ENCODE measurements around the gene MIP. TPM values are rescaled to one million over a fixed set of nuclear protein-coding genes. Genes with fewer than 3 reads are reported as not detected.

MIP gene
- total and polyA plus RNA-seq, 10 of the 15 experiments (the other 5 are each of a cell fraction or from before 2014, with no cell fraction given): 0.04 to 0.18 (median 0.11) TPM; not detected in 3

- TF ChIP-seq ATF3 (IDR thresholded peaks at IDR 0.05; ENCODE audit: borderline replicate concordance, extremely low read depth, low read depth, low read length) (no peak), IKZF1 (conservative IDR thresholded peaks at IDR 0.05) (no peak)
These were observed 23.2 kb downstream of the MIP start (continued) for GRCh38 chr12:56431288-56431687.

- Histone ChIP-seq H3K79me2 (ENCODE audit: control insufficient read depth, insufficient read depth, low read length) (no peaks in the 10 kb centered on the region), H3K9ac (ENCODE audit: control insufficient read depth, insufficient read depth, low read length) (no peak overlapping the region), H4K20me1 (ENCODE audit: control insufficient read depth, insufficient read depth) (no peaks in the 10 kb centered on the region), H3K27ac (ENCODE audit: control insufficient read depth, insufficient read depth) (no peak overlapping the region), H3K4me1 (ENCODE audit: control insufficient read depth, insufficient read depth, low read length) (no peaks in the 10 kb centered on the region), H3K36me3 (ENCODE audit: control insufficient read depth in 2 of 2, insufficient read depth in 2 of 2, low read length in 1 of 2) (peaks cover 18 to 24% of the 10 kb centered on the region in 2 experiments; a peak in 3 of 4 replicates), H3K4me3 (no peak overlapping the region), H3K9me3 (replicated peaks; ENCODE audit: control insufficient read depth, insufficient read depth, low read length) (no peaks in the 10 kb centered on the region), H3K4me2 (ENCODE audit: control insufficient read depth, insufficient read depth) (no peak overlapping the region), H3K27me3 (replicated peaks in 1 of 2; ENCODE audit: control insufficient read depth in 2 of 2, insufficient read depth in 2 of 2, low read length in 1 of 2) (no peaks in the 10 kb centered on the region), H2AFZ (ENCODE audit: control insufficient read depth, low read depth, low read length) (no peak overlapping the region)
- FAIRE-seq (no peak), ATAC-seq (no peak), DNase-seq (ENCODE audit: low read depth, low spot score) (no peak)
- 41% methylated on average over 3 of the region's 3 CpGs for WGBS (ENCODE audit: insufficient coverage, insufficient replicate concordance, low lambda C conversion rate, missing lambda C conversion rate)
- intact Hi-C loops (cut with micrococcal nuclease; ENCODE audit: unreplicated experiment) (no loop called here), in situ Hi-C loops (cut with MboI) (no loop called here)
- ChIA-PET SMC1A (ENCODE audit: uncharacterized antibody, unreplicated experiment) (interaction anchor here (0.9 kb wide), 1 partner anchor 12 kb away, joined by 3 read pairs; no protein-coding TSS in a partner anchor), POLR2A (interaction anchor here (0.6 kb wide), 1 partner anchor 116 kb away, joined by 3 read pairs; no protein-coding TSS in a partner anchor), CTCF (no interaction called here), RAD21 (ENCODE audit: unreplicated experiment) (no interaction called here)
- BruUV-seq (replicated peaks): no TSS peak
- TF ChIP-seq HSF1 (IDR thresholded peaks at IDR 0.05; ENCODE audit: low read depth, low read length) (no peak), RCOR1 (conservative IDR thresholded peaks at IDR 0.05; ENCODE audit: low read depth, low read length) (no peak), BRCA1 (IDR thresholded peaks at IDR 0.05; ENCODE audit: low read depth, low read length) (no peak), TBL1XR1 (IDR thresholded peaks at IDR 0.05; ENCODE audit: low read depth, low read length) (no peak), E2F8 (IDR thresholded peaks at IDR 0.05; ENCODE audit: low read depth, partially characterized antibody) (no peak), YY1 (IDR thresholded peaks at IDR 0.05; ENCODE audit: low read depth, low read length) (no peak), EP300 (IDR thresholded peaks at IDR 0.05; ENCODE audit: borderline replicate concordance in 1 of 2, control insufficient read depth in 1 of 2, low read depth in 2 of 2, low read length in 2 of 2) (no peak), FOXM1 (IDR thresholded peaks at IDR 0.05; ENCODE audit: low read depth, low read length) (no peak), PAX5 (IDR thresholded peaks at IDR 0.05; ENCODE audit: borderline replicate concordance, low read depth, low read length) (no peak), ZNF384 (IDR thresholded peaks at IDR 0.05; ENCODE audit: borderline replicate concordance, low read depth, low read length) (no peak), RB1 (IDR thresholded peaks at IDR 0.05; ENCODE audit: borderline replicate concordance) (no peak), SMARCA5 (IDR thresholded peaks at IDR 0.05) (no peak), BCL3 (IDR thresholded peaks at IDR 0.05; ENCODE audit: borderline replicate concordance, insufficient read depth, low read depth, low read length, poor library complexity, severe bottlenecking) (no peak), KLF5 (IDR thresholded peaks at IDR 0.05; ENCODE audit: partially characterized antibody) (no peak), HDGF (IDR thresholded peaks at IDR 0.05) (no peak)
These were observed 28.5 kb downstream of the MIP start for GRCh38 chr12:56425940-56426438.

All from GM12878 (cell line).